Liver (tissue), 3 donors: ENCODE data around the gene PRND.

Source experiments
- GABPA ChIP-seq, 2 donors: IDR thresholded peaks in 1 of 2; conservative IDR thresholded peaks in 1 of 2; 2 replicates each; pipeline ENCODE4 v1.6.1; 2016; ENCODE audit warnings: antibody characterized with exemption in 2 of 2, mild to moderate bottlenecking in 1 of 2, moderate library complexity in 1 of 2
- HNF4G ChIP-seq: IDR thresholded peaks from 2 replicates; pipeline ENCODE4 v1.6.1; 2016; ENCODE audit warnings: antibody characterized with exemption
- RXRA ChIP-seq, 2 donors: IDR thresholded peaks; 2 replicates each; pipeline ENCODE4 v1.6.1; 2017 to 2018; ENCODE audit warnings: antibody characterized with exemption in 2 of 2, mild to moderate bottlenecking in 1 of 2
- SP1 ChIP-seq: IDR thresholded peaks from 2 replicates; pipeline ENCODE4 v1.6.1; 2018; ENCODE audit warnings: antibody characterized with exemption, mild to moderate bottlenecking
- TAF1 ChIP-seq: conservative IDR thresholded peaks from 2 replicates; pipeline ENCODE4 v1.6.1; 2016; ENCODE audit warnings: antibody characterized with exemption, mild to moderate bottlenecking
- TF ChIP-seq, protein P1 (sequence below): fragments of 150-350 bp; IDR thresholded peaks from 2 replicates; pipeline ENCODE4 v1.5.1; 2017; ENCODE audit warnings: improper control_type of control experiment, low read depth, low read length; ENCODE audit not compliant: missing input control
- donor health status: healthy.
- donor health status: healthy.

DNA sequence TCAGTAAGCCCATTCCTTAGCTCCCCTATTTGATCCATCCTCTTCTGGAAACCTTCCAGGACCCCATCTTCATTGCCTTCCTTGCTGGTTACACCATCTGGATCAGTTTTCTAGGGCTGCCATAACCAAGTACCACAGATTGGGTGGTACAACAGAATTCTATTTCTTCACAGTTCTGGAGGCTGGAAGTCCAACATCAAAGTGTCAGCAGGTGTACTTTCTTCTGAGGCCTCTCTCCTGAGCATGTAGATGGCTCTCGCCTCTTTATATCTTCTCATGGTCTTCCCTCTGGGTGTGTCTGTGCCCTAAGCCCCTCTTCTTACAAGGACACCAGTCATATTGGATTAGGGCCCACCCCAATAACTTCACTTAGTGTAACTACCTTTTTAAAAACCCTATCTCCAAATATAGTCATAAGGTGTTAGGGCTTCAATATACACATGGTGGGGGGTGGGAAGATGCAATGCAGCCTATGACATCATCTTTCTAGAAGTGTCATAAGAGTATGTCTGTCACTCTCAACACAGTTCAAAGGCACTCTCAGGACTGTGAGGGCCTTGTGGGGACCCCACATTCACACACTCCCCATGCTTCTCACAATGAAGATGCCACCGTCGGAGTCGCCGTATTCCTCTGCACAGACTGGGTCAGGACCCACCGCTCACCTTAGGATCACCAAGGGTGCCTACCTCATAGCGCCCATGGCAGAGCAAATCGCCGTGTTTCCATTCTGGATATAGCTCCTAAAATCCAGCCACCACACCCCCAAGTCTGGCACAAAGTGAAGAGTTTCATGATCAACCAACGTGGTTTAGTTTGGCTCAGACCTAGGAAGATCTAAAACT lies 12.2 kb upstream of the PRND start:
- TF ChIP-seq, protein P1, sequence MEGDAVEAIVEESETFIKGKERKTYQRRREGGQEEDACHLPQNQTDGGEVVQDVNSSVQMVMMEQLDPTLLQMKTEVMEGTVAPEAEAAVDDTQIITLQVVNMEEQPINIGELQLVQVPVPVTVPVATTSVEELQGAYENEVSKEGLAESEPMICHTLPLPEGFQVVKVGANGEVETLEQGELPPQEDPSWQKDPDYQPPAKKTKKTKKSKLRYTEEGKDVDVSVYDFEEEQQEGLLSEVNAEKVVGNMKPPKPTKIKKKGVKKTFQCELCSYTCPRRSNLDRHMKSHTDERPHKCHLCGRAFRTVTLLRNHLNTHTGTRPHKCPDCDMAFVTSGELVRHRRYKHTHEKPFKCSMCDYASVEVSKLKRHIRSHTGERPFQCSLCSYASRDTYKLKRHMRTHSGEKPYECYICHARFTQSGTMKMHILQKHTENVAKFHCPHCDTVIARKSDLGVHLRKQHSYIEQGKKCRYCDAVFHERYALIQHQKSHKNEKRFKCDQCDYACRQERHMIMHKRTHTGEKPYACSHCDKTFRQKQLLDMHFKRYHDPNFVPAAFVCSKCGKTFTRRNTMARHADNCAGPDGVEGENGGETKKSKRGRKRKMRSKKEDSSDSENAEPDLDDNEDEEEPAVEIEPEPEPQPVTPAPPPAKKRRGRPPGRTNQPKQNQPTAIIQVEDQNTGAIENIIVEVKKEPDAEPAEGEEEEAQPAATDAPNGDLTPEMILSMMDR = no peak
- TF ChIP-seq RXRA (IDR thresholded peaks at IDR 0.05) (no peak), GABPA (IDR thresholded peaks at IDR 0.05 in 1 of 2, conservative IDR thresholded peaks at IDR 0.05 in 1 of 2) (no peak), TAF1 (no peak), HNF4G (no peak), SP1 (no peak)
